Activated CD4-positive, alpha-beta T cell treated with anti-CD3 and anti-CD28 coated beads, Interleukin-10, Interleukin-2, amounts not matched to agents 100 ng/mL and 50 ng/mL, durations not matched to agents 16 hours and 8 hours (primary cell): ENCODE results near the gene MUC2.

ENCODE experiments used
- DNase-seq: peaks from one replicate; pipeline ENCODE4 v3.0.0-alpha.2; 2020

The MUC2 gene

GRCh38 chr11:1074244-1075221 is at the start of gene MUC2:
TSS of gene MUC2 (plus strand) at chr11:1074874.
- DNase-seq = no peak

GRCh38 chr11:1025410-1026162 is 49.1 kb upstream of the MUC2 start:
- DNase-seq = no peak

DNA sequence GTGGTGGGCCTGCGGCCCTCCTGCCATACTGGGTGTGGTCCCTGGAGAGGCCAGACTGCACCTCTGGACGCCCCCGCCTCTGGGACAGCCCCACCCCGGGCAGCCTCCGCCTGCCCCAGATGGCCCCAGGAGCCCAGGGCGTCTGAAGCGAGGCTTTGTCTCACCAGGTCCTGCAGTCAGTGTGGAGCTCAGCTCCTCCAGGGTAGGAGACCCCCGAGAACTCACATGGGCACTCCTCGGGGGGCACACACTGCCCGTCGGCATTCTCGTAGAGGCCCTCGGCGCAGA is 48.6 kb upstream of the MUC2 start:
- DNase-seq = no peak

- DNase-seq = no peak
Measured at GRCh38 chr11:1026641-1027482, 47.8 kb upstream of the MUC2 start.

DNA sequence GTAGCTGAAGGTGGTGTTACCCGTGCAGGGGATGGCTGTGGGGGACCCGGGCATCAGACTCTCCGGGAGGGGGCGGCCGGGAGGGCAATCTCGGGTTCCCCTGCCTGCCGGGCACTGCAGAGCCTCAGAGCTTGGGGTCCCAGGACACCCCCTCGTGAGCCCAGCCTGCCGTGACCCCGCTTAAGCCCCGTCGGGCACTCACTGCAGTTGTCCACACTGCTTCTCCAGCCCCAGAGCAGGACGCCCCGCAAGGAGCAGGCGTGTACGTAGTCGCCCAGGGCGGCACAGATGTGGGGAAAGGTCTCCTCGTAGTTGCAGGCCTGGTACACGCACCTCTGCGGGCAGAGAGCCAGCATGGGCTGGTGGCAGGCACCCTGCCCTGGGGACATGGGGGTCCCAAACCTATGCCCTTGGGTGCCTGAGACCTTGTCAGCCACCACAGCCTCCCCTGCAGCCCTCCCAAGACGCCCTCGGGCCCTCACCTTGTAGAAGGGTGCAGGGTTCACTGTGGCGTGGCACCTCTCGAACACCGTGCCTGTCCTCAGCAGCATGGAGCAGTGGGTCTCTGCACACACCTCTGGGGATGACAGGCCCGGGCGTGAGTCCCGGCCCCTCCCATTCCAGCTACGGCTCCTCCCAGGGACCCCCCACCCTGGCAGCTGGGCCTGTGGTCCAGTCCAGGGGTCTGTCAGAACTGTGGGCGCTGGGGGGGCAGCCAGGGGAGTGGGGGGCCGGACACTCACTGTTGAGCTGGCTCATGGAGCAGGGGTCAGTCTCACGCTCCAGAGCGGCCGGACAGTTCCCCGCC is 47.0 kb upstream of the MUC2 start:
- DNase-seq = no peak

DNA sequence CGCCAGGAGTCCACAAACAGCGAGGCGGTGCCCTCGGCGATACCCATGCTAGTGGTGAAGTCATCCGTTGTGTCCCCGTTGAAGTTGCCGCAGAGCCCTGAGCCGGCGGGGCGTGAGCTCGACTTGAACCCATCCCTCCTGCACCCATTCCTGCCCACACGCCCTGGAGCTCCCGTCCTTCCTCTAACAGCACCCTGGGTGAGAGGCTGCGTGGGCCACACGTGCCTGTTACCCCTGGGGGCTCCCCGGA is 46.5 kb upstream of the MUC2 start:
- no peak for DNase-seq

- no peak for DNase-seq
Measured at GRCh38 chr11:1028616-1029015, 46.1 kb upstream of the MUC2 start.

GRCh38 chr11:1029051-1029450 is 45.6 kb upstream of the MUC2 start:
- no peak for DNase-seq

GRCh38 chr11:1029654-1030053 is 45.0 kb upstream of the MUC2 start:
- no peak for DNase-seq

DNA sequence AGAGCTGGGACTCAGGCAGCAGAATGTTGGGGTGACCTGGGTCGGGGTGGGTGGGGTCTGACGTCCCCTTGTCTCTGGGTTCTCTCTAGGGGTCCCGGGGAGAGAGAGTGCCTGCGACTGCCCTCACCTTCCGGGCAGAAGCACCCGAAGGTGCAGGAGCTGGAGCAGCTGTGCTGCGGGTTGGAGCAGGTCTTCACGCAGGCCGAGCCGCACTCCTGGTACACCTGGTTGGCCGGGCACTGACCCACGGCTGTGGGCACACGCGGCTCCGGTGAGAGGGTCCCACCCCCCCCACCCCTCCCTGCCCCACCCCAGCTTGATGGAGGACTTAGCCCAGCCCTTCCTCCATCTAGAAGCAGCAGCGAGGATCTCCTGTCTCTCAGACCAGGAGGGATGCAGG is 44.6 kb upstream of the MUC2 start:
- DNase-seq = no peak

GRCh38 chr11:1030556-1030955 is 44.1 kb upstream of the MUC2 start:
- no peak for DNase-seq

- DNase-seq = no peak
Measured at GRCh38 chr11:1031121-1031899, 43.4 kb upstream of the MUC2 start.

DNA sequence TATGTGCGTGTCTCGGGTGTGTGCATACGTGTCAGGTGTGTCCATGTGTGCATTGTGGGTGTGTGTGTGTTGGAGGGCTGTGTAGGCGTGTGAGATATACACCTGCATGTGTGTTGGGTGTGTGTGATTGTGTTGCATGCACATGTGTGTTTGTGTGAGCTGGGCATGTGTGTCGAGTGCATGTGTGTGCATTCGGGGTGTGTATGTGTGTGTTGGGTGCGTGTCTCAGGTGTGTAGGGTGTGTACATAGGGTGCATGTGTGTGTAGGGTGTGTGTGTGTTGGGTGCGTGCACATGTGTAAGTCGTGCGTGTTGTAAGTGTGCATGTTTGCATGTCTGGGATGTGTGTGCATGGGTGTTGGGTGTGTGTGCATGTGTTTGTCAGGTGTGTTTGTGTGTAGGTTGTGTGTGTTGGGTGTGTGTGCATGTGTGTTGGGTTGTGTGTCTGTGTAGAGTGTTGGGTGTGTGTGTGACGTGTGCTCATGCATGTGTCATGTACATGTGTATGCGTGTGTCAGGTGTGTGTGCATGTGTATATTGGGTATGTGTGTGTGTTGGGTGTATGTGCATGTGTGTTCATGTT is 42.3 kb upstream of the MUC2 start:
- DNase-seq = no peak

GRCh38 chr11:1033016-1033798 is 41.5 kb upstream of the MUC2 start:
- DNase-seq = no peak

DNA sequence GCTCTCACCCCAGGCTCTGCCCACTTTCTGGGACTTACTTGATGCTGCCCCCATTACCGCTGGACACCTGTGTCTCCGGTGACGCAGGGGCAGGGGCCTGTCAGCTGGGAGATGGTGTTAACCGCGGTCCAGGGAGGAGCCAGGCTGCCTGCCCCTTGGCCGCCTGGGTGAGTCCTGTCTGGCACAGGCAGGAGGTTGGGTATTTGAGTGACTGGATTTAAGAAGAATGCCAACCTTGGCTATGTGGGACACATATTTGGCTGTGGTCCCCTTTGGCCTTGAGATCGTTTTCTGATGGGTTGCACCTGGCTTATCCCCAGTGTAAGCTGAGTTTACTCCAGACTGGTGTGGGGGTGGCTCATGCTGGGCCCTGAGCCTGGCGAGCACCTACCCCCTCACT is 40.7 kb upstream of the MUC2 start:
- no peak for DNase-seq

DNA sequence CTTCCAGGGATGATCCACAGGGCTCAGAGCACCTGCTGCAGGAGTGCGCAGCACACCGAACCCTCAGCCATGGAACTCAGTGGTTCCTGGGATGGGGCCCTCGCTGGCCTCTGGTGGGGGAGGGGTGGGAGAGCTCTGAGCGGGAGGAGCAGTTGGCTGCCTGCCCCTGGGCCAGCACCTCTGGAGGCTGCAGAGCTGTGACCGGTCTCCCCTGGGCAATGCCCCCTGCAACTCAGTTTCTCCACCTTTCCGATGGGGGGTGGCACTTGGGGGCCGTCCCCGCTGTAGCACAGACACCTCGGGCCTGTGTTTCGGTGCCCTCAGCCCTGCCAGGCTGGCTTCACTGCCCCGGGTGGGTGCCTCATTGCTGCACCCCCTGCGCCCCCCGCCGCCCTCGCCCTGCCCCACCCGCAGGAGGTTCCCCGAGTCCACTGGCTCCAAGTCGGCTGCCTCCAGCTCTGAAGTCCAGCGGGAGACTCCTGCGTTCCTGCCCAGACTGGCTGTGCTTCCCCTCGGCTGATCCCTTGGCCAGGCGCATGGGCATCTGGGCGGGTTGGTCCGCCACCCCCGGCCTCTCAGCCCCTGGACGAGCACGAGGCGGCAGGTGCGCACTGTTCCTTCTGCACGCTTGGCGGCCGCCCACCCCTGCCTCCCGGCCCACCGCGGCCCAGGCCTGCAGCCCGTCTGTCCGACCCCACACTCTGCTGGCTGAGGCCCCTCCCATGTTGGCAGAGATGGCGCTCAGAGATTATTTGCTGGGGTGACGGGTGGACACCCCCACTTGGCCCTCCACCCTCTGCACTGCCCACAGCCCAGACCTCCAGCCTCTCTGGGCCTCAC is 40.0 kb upstream of the MUC2 start:
- no peak for DNase-seq

- DNase-seq = no peak
Measured at GRCh38 chr11:1035577-1036283, 38.9 kb upstream of the MUC2 start.

DNA sequence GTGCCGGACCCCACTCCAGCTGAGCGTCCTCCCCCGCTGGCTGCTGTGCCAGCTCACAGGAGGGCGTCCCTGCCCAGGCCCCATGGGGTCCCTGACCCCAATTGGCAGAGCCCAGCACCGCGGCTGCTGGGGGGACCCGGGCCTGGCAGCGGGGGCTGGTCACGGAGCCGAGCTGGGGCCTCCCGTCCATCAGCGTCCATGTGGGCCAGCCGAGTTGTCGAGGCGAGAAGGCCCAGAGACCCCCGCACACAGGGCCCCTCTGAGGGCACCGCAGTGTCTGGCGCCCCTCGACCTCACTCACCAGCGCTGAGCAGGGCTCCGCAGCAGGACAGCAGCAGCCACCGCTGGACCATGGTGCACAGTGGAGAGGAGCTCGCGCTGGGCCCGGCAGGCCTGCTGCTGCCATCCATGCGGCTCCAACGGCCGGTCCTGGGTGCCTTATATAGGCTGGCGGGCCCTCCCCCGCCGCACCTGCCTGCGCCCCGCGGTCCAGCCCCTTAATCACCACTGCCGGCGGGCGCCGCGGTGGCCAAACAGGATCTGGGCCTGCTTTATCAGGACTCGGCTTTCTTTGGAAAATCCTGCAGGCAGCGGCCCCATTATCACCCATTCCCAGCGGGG is 38.3 kb upstream of the MUC2 start, which contains the start of gene MUC6:
Gene MUC6, minus strand, starts transcription at position 416 of the 621 bp plus-strand sequence. Its CDS starts 63 bp downstream, at position 353.
- no peak for DNase-seq
